ENCODE measurements around the gene ERBB2. TPM values are rescaled to one million over a fixed set of nuclear protein-coding genes. Genes with fewer than 3 reads are reported as not detected.

The ERBB2 gene
- total and polyA plus RNA-seq, 2 of the 13 experiments (the other 11 are each of a cell fraction or from before 2014, with no cell fraction given) = 57.7 to 64.1 TPM

GRCh38 chr17:39667945-39668924 lies 31.6 kb upstream of the ERBB2 start, which contains the start of gene PNMT (continued):
- TF ChIP-seq, protein P1, sequence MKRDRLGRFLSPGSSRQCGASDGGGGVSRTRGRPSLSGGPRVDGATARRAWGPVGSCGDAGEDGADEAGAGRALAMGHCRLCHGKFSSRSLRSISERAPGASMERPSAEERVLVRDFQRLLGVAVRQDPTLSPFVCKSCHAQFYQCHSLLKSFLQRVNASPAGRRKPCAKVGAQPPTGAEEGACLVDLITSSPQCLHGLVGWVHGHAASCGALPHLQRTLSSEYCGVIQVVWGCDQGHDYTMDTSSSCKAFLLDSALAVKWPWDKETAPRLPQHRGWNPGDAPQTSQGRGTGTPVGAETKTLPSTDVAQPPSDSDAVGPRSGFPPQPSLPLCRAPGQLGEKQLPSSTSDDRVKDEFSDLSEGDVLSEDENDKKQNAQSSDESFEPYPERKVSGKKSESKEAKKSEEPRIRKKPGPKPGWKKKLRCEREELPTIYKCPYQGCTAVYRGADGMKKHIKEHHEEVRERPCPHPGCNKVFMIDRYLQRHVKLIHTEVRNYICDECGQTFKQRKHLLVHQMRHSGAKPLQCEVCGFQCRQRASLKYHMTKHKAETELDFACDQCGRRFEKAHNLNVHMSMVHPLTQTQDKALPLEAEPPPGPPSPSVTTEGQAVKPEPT (CRISPR knock-in tag; IDR thresholded peaks at IDR 0.05; ENCODE audit: low read depth) = no peak; the same call in 1 of the 2 replicates
- TF ChIP-seq MAZ (IDR thresholded peaks at IDR 0.05; ENCODE audit: borderline replicate concordance, low read depth, low read length) (0 out of 2 replicates have a peak, but pooled peaks have one; percentile 40), MAZ (CRISPR knock-in tag; IDR thresholded peaks at IDR 0.05; ENCODE audit: low read depth) (peak; percentile 74; the same call in 1 of the 2 replicates), ZNF556 (CRISPR knock-in tag; IDR thresholded peaks at IDR 0.05; ENCODE audit: borderline replicate concordance) (peak; percentile 83; the same call in 1 of the 2 replicates), THAP7 (CRISPR knock-in tag; IDR thresholded peaks at IDR 0.05) (no peak), GATAD2A (CRISPR knock-in tag; IDR thresholded peaks at IDR 0.05) (peak; percentile 74; the same call in 1 of the 2 replicates), NFE2 (CRISPR knock-in tag; IDR thresholded peaks at IDR 0.05) (no peak), RBFOX2 (IDR thresholded peaks at IDR 0.05; ENCODE audit: low read depth, low read length) (peak; percentile 42; the same call in 1 of the 2 replicates), HBP1 (CRISPR knock-in tag; IDR thresholded peaks at IDR 0.05; ENCODE audit: low read depth) (peak; percentile 84), KDM5A (IDR thresholded peaks at IDR 0.05; ENCODE audit: borderline replicate concordance, low read length) (no peak), ZNF609 (CRISPR knock-in tag; IDR thresholded peaks at IDR 0.05; ENCODE audit: borderline replicate concordance) (0 out of 2 replicates have a peak, but pooled peaks have one; percentile 42)
- TF ChIP-seq, protein P2, sequence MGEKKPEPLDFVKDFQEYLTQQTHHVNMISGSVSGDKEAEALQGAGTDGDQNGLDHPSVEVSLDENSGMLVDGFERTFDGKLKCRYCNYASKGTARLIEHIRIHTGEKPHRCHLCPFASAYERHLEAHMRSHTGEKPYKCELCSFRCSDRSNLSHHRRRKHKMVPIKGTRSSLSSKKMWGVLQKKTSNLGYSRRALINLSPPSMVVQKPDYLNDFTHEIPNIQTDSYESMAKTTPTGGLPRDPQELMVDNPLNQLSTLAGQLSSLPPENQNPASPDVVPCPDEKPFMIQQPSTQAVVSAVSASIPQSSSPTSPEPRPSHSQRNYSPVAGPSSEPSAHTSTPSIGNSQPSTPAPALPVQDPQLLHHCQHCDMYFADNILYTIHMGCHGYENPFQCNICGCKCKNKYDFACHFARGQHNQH (CRISPR knock-in tag; IDR thresholded peaks at IDR 0.05) = peak; percentile 80; the same call in 1 of the 2 replicates
- TF ChIP-seq, protein P3, sequence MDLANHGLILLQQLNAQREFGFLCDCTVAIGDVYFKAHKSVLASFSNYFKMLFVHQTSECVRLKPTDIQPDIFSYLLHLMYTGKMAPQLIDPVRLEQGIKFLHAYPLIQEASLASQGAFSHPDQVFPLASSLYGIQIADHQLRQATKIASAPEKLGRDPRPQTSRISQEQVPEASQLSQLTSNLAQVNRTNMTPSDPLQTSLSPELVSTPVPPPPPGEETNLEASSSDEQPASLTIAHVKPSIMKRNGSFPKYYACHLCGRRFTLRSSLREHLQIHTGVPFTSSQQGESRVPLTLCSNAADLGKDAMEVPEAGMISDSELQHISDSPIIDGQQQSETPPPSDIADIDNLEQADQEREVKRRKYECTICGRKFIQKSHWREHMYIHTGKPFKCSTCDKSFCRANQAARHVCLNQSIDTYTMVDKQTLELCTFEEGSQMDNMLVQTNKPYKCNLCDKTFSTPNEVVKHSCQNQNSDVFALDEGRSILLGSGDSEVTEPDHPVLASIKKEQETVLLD (CRISPR knock-in tag; IDR thresholded peaks at IDR 0.05; ENCODE audit: low read depth) = 0 out of 2 replicates have a peak, but pooled peaks have one; percentile 10
